ENCODE results near the gene HLA-F. TPM values are rescaled to one million over a fixed set of nuclear protein-coding genes. Genes with fewer than 3 reads are reported as not detected.

The HLA-F gene
- total RNA-seq, 3 donors from 2014 or later (not counting 1 experiment from before 2014, with no cell fraction given), result 1,031 to 1,621 (median 1,125) TPM

DNA sequence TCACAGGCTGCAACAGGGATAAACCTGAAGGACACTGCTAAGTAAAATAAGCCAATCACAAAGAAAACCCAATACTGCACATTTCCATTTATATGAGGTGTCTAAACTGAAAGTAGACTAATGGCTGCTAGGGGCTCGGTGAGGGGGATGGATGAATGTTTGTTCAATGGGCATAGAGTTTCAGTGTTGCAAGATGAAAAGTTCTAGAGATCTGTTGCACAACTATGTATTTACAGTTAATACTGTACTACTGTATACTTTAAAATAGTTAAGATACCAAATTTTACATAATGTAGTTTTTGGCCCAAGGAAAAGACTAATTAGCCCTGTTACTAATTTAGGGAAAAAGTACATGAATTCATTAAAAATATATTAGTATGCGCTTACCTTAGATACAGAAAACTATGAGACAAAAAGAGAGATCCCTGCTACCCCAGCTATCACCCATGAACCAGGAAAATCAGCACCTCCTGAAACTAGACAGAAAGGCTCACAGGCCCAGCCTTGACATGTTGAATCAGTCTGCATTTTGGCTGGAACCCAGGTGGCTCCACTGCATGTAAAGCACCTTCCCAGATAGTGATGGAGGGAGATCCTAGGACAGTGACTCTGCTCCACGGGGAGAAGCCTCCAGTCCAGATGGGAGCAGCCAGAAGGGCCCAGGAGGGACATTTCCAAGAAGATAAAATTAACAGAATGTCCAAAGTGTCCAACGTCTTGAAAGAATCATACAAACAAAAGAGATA, 16.1 kb downstream of the HLA-F start:
- H3K27ac Mint-ChIP-seq, result no peak overlapping the region
- no peak for TF ChIP-seq CTCF (IDR thresholded peaks at IDR 0.05)
- Histone ChIP-seq H3K4me3 (ENCODE audit: low read length) (no peak overlapping the region), H3K27ac (ENCODE audit: low read length) (no peak overlapping the region), H3K27me3 (ENCODE audit: control insufficient read depth, insufficient read depth, low read length) (no peaks in the 10 kb centered on the region), H3K9me3 (ENCODE audit: control insufficient read depth, insufficient read depth, low read length) (no peaks in the 10 kb centered on the region), H3K4me1 (ENCODE audit: control insufficient read depth, insufficient read depth, low read length) (no peaks in the 10 kb centered on the region), H3K36me3 (ENCODE audit: control insufficient read depth, insufficient read depth, low read length) (no peaks in the 10 kb centered on the region)
- H3K27me3 Mint-ChIP-seq (ENCODE audit: low read depth in 2 of 2), result no peaks in the 10 kb centered on the region
- H3K4me1 Mint-ChIP-seq, result peaks cover 12 to 15% of the 10 kb centered on the region in 2 donors
- H3K9me3 Mint-ChIP-seq, result no peaks in the 10 kb centered on the region
- intact Hi-C loops (cut with micrococcal nuclease), result no loop called here
- DNase-seq, result no peak
- H3K36me3 Mint-ChIP-seq, result peaks cover 8% of the 10 kb centered on the region
- 64% methylated on average over 2 of the region's 4 CpGs for WGBS (ENCODE audit: insufficient coverage)
- no peak overlapping the region for H3K4me3 Mint-ChIP-seq
- no peak for ATAC-seq

GRCh38 chr6:29739882-29740261, 16.6 kb downstream of the HLA-F start:
- intact Hi-C loops (cut with micrococcal nuclease), result no loop called here
- H3K4me1 Mint-ChIP-seq, result peaks cover 6 to 10% of the 10 kb centered on the region in 2 donors
- no peak for TF ChIP-seq CTCF (IDR thresholded peaks at IDR 0.05)

DNA sequence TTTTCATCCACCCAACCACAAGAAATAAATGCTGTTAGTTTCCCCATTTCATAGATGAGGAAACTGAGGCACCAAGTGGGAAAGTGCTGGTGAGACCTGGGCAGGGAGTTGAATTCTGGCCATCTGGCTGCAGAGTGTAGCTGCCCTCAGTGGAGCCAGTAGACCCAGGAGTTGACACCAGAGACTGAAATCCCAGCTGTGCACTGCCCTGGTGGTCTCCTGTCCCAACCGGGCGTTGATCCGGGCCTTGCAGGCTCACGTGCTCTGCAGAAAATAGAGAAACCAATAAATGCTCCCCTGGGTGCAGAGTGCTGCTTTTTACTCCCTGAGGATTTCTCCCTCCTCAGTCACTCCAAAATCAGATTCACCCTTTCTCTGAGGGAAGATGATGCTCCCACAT, 18.4 kb downstream of the HLA-F start:
- H3K9me3 Mint-ChIP-seq, result no peaks in the 10 kb centered on the region
- H3K4me3 ChIP-seq (ENCODE audit: low read length), result no peak overlapping the region
- peaks cover 4 to 16% of the 10 kb centered on the region in 2 donors for H3K4me1 Mint-ChIP-seq
- no peak for ATAC-seq
- no peaks in the 10 kb centered on the region for H3K4me1 ChIP-seq (ENCODE audit: control insufficient read depth, insufficient read depth, low read length)
- no peak overlapping the region for H3K4me3 Mint-ChIP-seq
- no peak overlapping the region for H3K27ac Mint-ChIP-seq
- WGBS (ENCODE audit: insufficient coverage), result 96% methylated on average over 4 of the region's 4 CpGs
- H3K36me3 Mint-ChIP-seq, result no peaks in the 10 kb centered on the region
- no peak overlapping the region for H3K27ac ChIP-seq (ENCODE audit: low read length)
- no peak for TF ChIP-seq CTCF (IDR thresholded peaks at IDR 0.05)
- no peaks in the 10 kb centered on the region for H3K27me3 Mint-ChIP-seq (ENCODE audit: low read depth in 2 of 2)
- no peak for DNase-seq
- intact Hi-C loops (cut with micrococcal nuclease), result no loop called here
- no peaks in the 10 kb centered on the region for H3K9me3 ChIP-seq (ENCODE audit: control insufficient read depth, insufficient read depth, low read length)
- no peaks in the 10 kb centered on the region for H3K36me3 ChIP-seq (ENCODE audit: control insufficient read depth, insufficient read depth, low read length)
- no peaks in the 10 kb centered on the region for H3K27me3 ChIP-seq (ENCODE audit: control insufficient read depth, insufficient read depth, low read length)

More at GRCh38 chr6:29739882-29740261, 16.6 kb downstream of the HLA-F start:
- Mint-ChIP-seq H3K27ac (no peak overlapping the region), H3K27me3 (ENCODE audit: low read depth in 2 of 2) (no peaks in the 10 kb centered on the region), H3K36me3 (peaks cover 8% of the 10 kb centered on the region), H3K4me3 (no peak overlapping the region), H3K9me3 (no peaks in the 10 kb centered on the region)
- Histone ChIP-seq H3K9me3 (ENCODE audit: control insufficient read depth, insufficient read depth, low read length) (no peaks in the 10 kb centered on the region), H3K36me3 (ENCODE audit: control insufficient read depth, insufficient read depth, low read length) (no peaks in the 10 kb centered on the region), H3K4me3 (ENCODE audit: low read length) (no peak overlapping the region), H3K27ac (ENCODE audit: low read length) (no peak overlapping the region), H3K27me3 (ENCODE audit: control insufficient read depth, insufficient read depth, low read length) (no peaks in the 10 kb centered on the region), H3K4me1 (ENCODE audit: control insufficient read depth, insufficient read depth, low read length) (no peaks in the 10 kb centered on the region)
- no peak for DNase-seq
- no peak for ATAC-seq
- WGBS (ENCODE audit: insufficient coverage), result 100% methylated on average over 1 of the region's 1 CpG

GRCh38 chr6:29742127-29742526, 18.9 kb downstream of the HLA-F start:
- 82% methylated on average over 4 of the region's 4 CpGs for WGBS (ENCODE audit: insufficient coverage)
- Histone ChIP-seq H3K36me3 (ENCODE audit: control insufficient read depth, insufficient read depth, low read length) (no peaks in the 10 kb centered on the region), H3K27ac (ENCODE audit: low read length) (no peak overlapping the region), H3K4me3 (ENCODE audit: low read length) (no peak overlapping the region), H3K27me3 (ENCODE audit: control insufficient read depth, insufficient read depth, low read length) (no peaks in the 10 kb centered on the region), H3K4me1 (ENCODE audit: control insufficient read depth, insufficient read depth, low read length) (no peaks in the 10 kb centered on the region), H3K9me3 (ENCODE audit: control insufficient read depth, insufficient read depth, low read length) (no peaks in the 10 kb centered on the region)
- Mint-ChIP-seq H3K27me3 (ENCODE audit: low read depth in 2 of 2) (no peaks in the 10 kb centered on the region), H3K4me3 (no peak overlapping the region), H3K9me3 (no peaks in the 10 kb centered on the region), H3K4me1 (peaks cover 9 to 17% of the 10 kb centered on the region in 2 donors), H3K27ac (no peak overlapping the region), H3K36me3 (no peaks in the 10 kb centered on the region)
- ATAC-seq (no peak), DNase-seq (no peak)
- intact Hi-C loops (cut with micrococcal nuclease), result no loop called here
- TF ChIP-seq CTCF (IDR thresholded peaks at IDR 0.05), result no peak

Measured in natural killer cell (primary cell).